B cell (primary cell): ENCODE results near the gene MUC3A. TPM values are rescaled to one million over a fixed set of nuclear protein-coding genes. Genes with fewer than 3 reads are reported as not detected.

Source experiments
- ATAC-seq: fragments of 200-7000 bp; cut with Tn5 transposase; one replicate; pipeline ENCODE4 v1.10.0; 2021; ENCODE audit warnings: low read depth, mild to moderate bottlenecking, moderate number of reproducible peaks, moderate library complexity
- CTCF ChIA-PET: fragments of 350-600 bp; sonication (Branson Sonifier 250); formaldehyde crosslinking; loops from one replicate; lab custom pipeline; 2021; ENCODE audit warnings: antibody characterized with exemption, inconsistent platforms; lab: Charles Lee
- POLR2A ChIA-PET: fragments of 350-600 bp; sonication (Branson Sonifier 250); formaldehyde crosslinking; loops from one replicate; lab custom pipeline; 2021; ENCODE audit warnings: antibody characterized with exemption; lab: Charles Lee
- DNase-seq: peaks from one replicate; pipeline ENCODE4 v3.0.0; 2013
- H2AFZ ChIP-seq: 2 replicates; pipeline ENCODE4 v1.6.1; 2012; ENCODE audit warnings: mild to moderate bottlenecking, low read depth, low read length; ENCODE audit not compliant: insufficient read depth, poor library complexity, severe bottlenecking
- H3K27ac ChIP-seq, 2 donors: 1 replicate in 1 of 2; 2 replicates in 1 of 2; pipeline ENCODE4 v1.5.1; 2012 to 2013; ENCODE audit warnings: low read length in 2 of 2, mild to moderate bottlenecking in 2 of 2, moderate library complexity in 1 of 2
- H3K27me3 ChIP-seq, 4 experiments: fragments of 200-600 bp in 1 of 4; sonication (generic) in 1 of 4; replicated peaks in 1 of 4; 1 replicate in 2 of 4; 2 replicates in 2 of 4; pipeline versions ENCODE4 v1.6.1 to v1.7.0; 2013 to 2016; ENCODE audit warnings: low read length in 3 of 4, mild to moderate bottlenecking in 2 of 4, mixed read lengths in 1 of 4, moderate library complexity in 1 of 4; ENCODE audit not compliant: insufficient read depth in 4 of 4, control insufficient read depth in 3 of 4; ENCODE audit errors: control extremely low read depth in 1 of 4
- H3K36me3 ChIP-seq, 2 experiments: replicated peaks in 1 of 2; 1 replicate in 1 of 2; 2 replicates in 1 of 2; pipeline versions ENCODE4 v1.6.1 to v1.7.1; 2013; ENCODE audit warnings: low read length in 1 of 2; ENCODE audit not compliant: insufficient read depth in 2 of 2, control insufficient read depth in 1 of 2; ENCODE audit errors: control extremely low read depth in 1 of 2, extremely low read depth in 1 of 2
- H3K4me1 ChIP-seq, 2 donors: fragments of 200-600 bp in 1 of 2; sonication (generic) in 1 of 2; 1 replicate in 1 of 2; 2 replicates in 1 of 2; pipeline versions ENCODE4 v1.5.1 to v1.6.1; 2013 to 2017; ENCODE audit warnings: low read length in 2 of 2; ENCODE audit not compliant: control insufficient read depth in 2 of 2, insufficient read depth in 2 of 2
- H3K4me2 ChIP-seq: replicated peaks from 2 replicates; pipeline ENCODE3; 2012; ENCODE audit warnings: mild to moderate bottlenecking, low read depth, low read length; ENCODE audit not compliant: poor library complexity, severe bottlenecking
- H3K4me3 ChIP-seq, 5 experiments: fragments of 200-600 bp in 1 of 5; sonication (generic) in 1 of 5; 1 replicate in 3 of 5; 2 replicates in 2 of 5; pipeline versions ENCODE4 v1.5.1 to v1.7.0; 2011 to 2016; ENCODE audit warnings: low read length in 4 of 5, mild to moderate bottlenecking in 4 of 5, low read depth in 2 of 5, control low read depth in 1 of 5, moderate library complexity in 1 of 5; ENCODE audit not compliant: insufficient read depth in 1 of 5; ENCODE audit errors: control extremely low read depth in 1 of 5, extremely low read depth in 1 of 5
- H3K79me2 ChIP-seq: fragments of 200-600 bp; sonication (generic); one replicate; pipeline ENCODE4 v1.6.0; 2016; ENCODE audit warnings: low read length; ENCODE audit not compliant: control insufficient read depth, insufficient read depth
- H3K9ac ChIP-seq: fragments of 200-600 bp; sonication (generic); 2 replicates; pipeline ENCODE4 v1.6.1; 2017; ENCODE audit warnings: mild to moderate bottlenecking, low read length, moderate library complexity
- H3K9me3 ChIP-seq, 3 donors: one replicate each; pipeline versions ENCODE4 v1.6.1 to v1.7.1; 2013; ENCODE audit warnings: low read length in 2 of 3; ENCODE audit not compliant: control insufficient read depth in 2 of 3, insufficient read depth in 1 of 3; ENCODE audit errors: control extremely low read depth in 1 of 3
- H4K20me1 ChIP-seq: 2 replicates; pipeline ENCODE4 v1.6.0; 2012; ENCODE audit warnings: mild to moderate bottlenecking, low read length; ENCODE audit not compliant: insufficient read depth, control insufficient read depth, poor library complexity, severe bottlenecking
- H3K27ac Mint-ChIP-seq: one replicate; pipeline ENCODE4 v1.8.0; 2021; ENCODE audit warnings: mixed read lengths
- H3K27me3 Mint-ChIP-seq: one replicate; pipeline ENCODE4 v1.8.0; 2021; ENCODE audit warnings: mixed read lengths
- H3K4me1 Mint-ChIP-seq: one replicate; pipeline ENCODE4 v1.8.0; 2021; ENCODE audit warnings: mixed read lengths
- H3K4me3 Mint-ChIP-seq: one replicate; pipeline ENCODE4 v1.8.0; 2021; ENCODE audit warnings: mixed read lengths
- H3K9me3 Mint-ChIP-seq: one replicate; pipeline ENCODE4 v1.8.0; 2022; ENCODE audit warnings: mixed read lengths; ENCODE audit not compliant: insufficient read depth
- EZH2 ChIP-seq: IDR thresholded peaks from 2 replicates; pipeline ENCODE4 v1.6.1; 2012; ENCODE audit warnings: borderline replicate concordance, low read depth, mild to moderate bottlenecking, moderate library complexity, low read length; ENCODE audit not compliant: insufficient read depth, poor library complexity, severe bottlenecking
- WGBS: methylation state at CpG from one replicate; pipeline ENCODE4 v1.1.5; 2013; ENCODE audit warnings: missing lambda C conversion rate; ENCODE audit not compliant: insufficient coverage; 5-methylcytosine and 5-hydroxymethylcytosine counted together
- intact Hi-C: fragments of 100-400 bp; cut with micrococcal nuclease; formaldehyde crosslinking; loops from one replicate; pipeline ENCODE4 v1.10.0; 2022
- polyA plus RNA-seq: library from polyadenylated mRNA; depleted of rRNA; stranded (reverse); fragments of >200 nt; gene quantifications from 2 replicates; pipeline ENCODE4 v1.2.3, GENCODE V29; 2012
- total RNA-seq, 2 donors: library from RNA; stranded (reverse); fragments of 120-200 nt in 1 of 2; gene quantifications; 1 replicate in 1 of 2; 2 replicates in 1 of 2; pipeline versions ENCODE4 v1.2.3 to v1.2.4, GENCODE V29; 2013 to 2022
- TF ChIP-seq, protein P1 (sequence below): fragments of 200-600 bp; IDR thresholded peaks from one replicate; pipeline ENCODE4 v1.8.0; 2022; ENCODE audit warnings: antibody characterized with exemption, mild to moderate bottlenecking

MUC3A gene
- total and polyA plus RNA-seq, 2 donors (not counting 1 experiment from before 2014, with no cell fraction given) = not detected

DNA sequence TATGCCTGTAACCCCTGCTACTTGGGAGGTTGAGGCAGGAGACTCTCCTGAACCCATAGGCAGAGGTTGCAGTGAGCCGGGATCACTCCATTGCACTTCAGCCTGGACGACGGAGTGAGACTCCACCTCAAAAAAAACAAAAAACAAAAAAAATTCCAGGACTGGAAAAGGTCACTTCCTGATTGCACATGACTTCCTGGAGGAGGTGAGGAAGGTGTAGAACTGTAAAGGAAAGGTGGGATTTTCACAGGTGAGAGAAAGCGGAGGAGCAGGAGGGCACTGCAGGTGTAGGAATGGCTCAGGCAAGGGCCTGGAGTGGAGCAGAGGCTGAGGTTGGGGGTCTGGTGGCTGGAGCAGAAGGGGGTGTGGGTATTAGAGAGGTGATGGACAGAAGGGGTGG lies 3.2 kb upstream of the MUC3A start:
- ChIA-PET POLR2A (no interaction called here), CTCF (no interaction called here)
- no peaks in the 10 kb centered on the region for H3K4me1 ChIP-seq
- no peak overlapping the region for H3K27ac Mint-ChIP-seq
- intact Hi-C loops = no loop called here
- ATAC-seq (no peak), DNase-seq (no peak)
- no peaks in the 10 kb centered on the region for H3K79me2 ChIP-seq
- 97% methylated on average over 2 of the region's 4 CpGs for WGBS
- H3K27ac ChIP-seq = no peak overlapping the region
- no peaks in the 10 kb centered on the region for H4K20me1 ChIP-seq
- H3K27me3 ChIP-seq = peaks cover 0 to 36% (median 5%) of the 10 kb centered on the region in 4 experiments
- H3K4me2 ChIP-seq = no peak overlapping the region
- no peak overlapping the region for H2AFZ ChIP-seq
- no peak overlapping the region for H3K4me3 ChIP-seq
- H3K9me3 ChIP-seq = peaks cover 0 to 16% (median 2%) of the 10 kb centered on the region in 3 donors
- H3K4me3 Mint-ChIP-seq = no peak overlapping the region
- H3K4me1 Mint-ChIP-seq = no peaks in the 10 kb centered on the region
- H3K9me3 Mint-ChIP-seq = no peaks in the 10 kb centered on the region
- H3K9ac ChIP-seq = no peak overlapping the region
- H3K27me3 Mint-ChIP-seq = peaks cover 35% of the 10 kb centered on the region
- TF ChIP-seq, protein P1, sequence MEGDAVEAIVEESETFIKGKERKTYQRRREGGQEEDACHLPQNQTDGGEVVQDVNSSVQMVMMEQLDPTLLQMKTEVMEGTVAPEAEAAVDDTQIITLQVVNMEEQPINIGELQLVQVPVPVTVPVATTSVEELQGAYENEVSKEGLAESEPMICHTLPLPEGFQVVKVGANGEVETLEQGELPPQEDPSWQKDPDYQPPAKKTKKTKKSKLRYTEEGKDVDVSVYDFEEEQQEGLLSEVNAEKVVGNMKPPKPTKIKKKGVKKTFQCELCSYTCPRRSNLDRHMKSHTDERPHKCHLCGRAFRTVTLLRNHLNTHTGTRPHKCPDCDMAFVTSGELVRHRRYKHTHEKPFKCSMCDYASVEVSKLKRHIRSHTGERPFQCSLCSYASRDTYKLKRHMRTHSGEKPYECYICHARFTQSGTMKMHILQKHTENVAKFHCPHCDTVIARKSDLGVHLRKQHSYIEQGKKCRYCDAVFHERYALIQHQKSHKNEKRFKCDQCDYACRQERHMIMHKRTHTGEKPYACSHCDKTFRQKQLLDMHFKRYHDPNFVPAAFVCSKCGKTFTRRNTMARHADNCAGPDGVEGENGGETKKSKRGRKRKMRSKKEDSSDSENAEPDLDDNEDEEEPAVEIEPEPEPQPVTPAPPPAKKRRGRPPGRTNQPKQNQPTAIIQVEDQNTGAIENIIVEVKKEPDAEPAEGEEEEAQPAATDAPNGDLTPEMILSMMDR = no peak
- no peak for TF ChIP-seq EZH2
- H3K36me3 ChIP-seq = no peaks in the 10 kb centered on the region

- Mint-ChIP-seq H3K27ac (no peak overlapping the region), H3K4me1 (no peaks in the 10 kb centered on the region), H3K4me3 (no peak overlapping the region), H3K9me3 (no peaks in the 10 kb centered on the region), H3K27me3 (peaks cover 35% of the 10 kb centered on the region)
- H4K20me1 ChIP-seq = no peaks in the 10 kb centered on the region
- CTCF ChIA-PET = interaction anchor here (0.9 kb wide), 1 partner anchor 336 kb away, joined by 3 read pairs; no protein-coding TSS in a partner anchor
- no peaks in the 10 kb centered on the region for H3K4me1 ChIP-seq
- no peak overlapping the region for H3K9ac ChIP-seq
- ATAC-seq = no peak
- H3K79me2 ChIP-seq = no peaks in the 10 kb centered on the region
- no peak overlapping the region for H2AFZ ChIP-seq
- no peak overlapping the region for H3K27ac ChIP-seq
- TF ChIP-seq EZH2 = no peak
- TF ChIP-seq, protein P1 = no peak
- H3K36me3 ChIP-seq = no peaks in the 10 kb centered on the region
- WGBS = 61% methylated on average over 8 of the region's 11 CpGs
- intact Hi-C loops = no loop called here
- peaks cover 0 to 20% (median 2%) of the 10 kb centered on the region in 3 donors for H3K9me3 ChIP-seq
- H3K4me2 ChIP-seq = no peak overlapping the region
- no peak for DNase-seq
- POLR2A ChIA-PET = no interaction called here
- H3K4me3 ChIP-seq = no peak overlapping the region
- peaks cover 0 to 42% (median 6%) of the 10 kb centered on the region in 4 experiments for H3K27me3 ChIP-seq
Observed at GRCh38 chr7:100946766-100947365, 2.5 kb upstream of the MUC3A start.
